Activated effector memory CD4-positive, alpha-beta T cell treated with anti-CD3 and anti-CD28 coated beads, Interleukin-2, amount 50 U/mL, for 16 hours (primary cell): ENCODE data around the gene IMPA2.
"Not testable (repeated sequence)": the region's sequence is repeated elsewhere in the genome, so short reads cannot be mapped to it uniquely, and the experiment has no call there.

Source experiments
- DNase-seq: peaks from one replicate; pipeline ENCODE4 v3.0.0-alpha.2; 2020

Gene IMPA2

DNA sequence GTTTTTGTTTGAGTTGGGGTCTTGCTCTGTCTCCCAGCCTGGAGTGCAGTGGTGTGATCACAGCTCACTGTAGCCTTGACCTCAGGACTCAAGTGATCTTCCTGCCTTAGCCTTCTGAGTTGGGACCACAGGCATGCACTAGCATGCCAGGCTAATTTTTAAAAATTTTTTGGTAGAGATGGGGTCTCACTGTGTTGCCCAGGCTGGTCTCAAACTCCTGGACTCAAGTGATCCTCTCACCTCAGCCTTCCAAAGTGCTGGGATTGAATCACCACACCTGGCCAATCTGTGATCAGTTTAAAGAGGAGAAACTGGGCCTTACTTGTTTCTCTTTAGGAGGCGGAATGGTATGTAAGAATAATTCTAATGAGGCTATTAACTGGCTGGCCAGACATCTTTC, 49.9 kb downstream of the IMPA2 start:
- DNase-seq: no peak

DNA sequence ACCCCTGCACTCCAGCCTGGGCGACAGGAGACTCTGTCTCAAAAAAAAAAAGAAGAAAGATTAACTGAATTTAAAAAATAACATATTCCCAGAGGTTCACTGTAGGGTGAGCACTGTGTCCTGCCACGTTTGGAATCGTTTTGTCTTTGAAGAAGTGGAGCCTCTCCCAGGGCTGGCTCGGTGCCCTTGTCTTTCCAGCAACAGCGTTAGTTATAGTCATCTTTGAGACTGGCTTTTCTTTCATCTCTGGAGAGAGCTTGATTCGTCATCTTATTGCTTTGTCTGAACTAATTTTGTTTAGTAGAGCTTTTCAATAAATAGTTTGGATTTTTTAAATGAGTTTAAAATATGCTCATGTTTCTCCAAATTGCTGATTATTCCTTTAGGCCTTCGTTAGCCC, 50.5 kb downstream of the IMPA2 start:
- DNase-seq: no peak

DNA sequence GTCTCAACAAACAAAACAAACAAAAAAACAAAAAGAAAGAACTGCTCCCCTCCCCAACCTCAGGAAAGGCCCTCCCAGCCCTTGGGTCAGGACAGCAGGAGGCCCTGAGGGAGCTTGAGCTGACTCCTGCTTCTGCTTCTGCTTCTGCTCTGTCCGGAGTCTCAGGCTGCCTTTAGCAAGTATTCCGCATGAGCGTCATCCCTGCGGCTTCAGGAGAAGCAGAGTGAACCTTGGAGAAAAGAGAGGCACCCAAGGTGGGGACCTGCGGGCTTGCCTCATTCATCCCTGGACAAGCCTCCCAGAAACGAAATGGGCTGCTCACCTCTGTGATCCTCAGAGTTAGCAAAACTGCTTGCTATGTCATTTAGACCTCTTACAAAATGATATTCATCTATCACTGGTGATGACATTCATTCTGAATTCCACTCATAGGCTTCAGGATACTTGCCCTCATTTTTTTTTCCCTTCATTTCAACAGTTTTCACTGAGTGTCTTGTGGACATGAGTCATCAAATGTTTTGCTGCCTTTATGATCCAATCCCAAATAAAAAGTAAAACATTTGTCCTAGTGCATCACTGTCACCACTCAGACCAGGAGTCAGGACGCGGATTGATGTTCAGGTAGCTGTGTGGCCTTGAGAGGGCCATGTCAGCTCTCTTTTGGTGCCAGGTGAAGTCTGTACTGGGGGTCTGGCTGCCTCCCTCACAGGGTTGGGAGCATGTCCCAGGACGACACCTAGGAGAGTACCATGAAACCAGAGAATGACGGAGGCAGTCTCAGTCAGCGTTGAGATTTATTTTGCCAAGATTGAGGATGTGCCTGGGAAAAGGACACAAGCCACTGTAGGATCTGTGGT, 51.7 kb downstream of the IMPA2 start:
- no peak for DNase-seq

DNA sequence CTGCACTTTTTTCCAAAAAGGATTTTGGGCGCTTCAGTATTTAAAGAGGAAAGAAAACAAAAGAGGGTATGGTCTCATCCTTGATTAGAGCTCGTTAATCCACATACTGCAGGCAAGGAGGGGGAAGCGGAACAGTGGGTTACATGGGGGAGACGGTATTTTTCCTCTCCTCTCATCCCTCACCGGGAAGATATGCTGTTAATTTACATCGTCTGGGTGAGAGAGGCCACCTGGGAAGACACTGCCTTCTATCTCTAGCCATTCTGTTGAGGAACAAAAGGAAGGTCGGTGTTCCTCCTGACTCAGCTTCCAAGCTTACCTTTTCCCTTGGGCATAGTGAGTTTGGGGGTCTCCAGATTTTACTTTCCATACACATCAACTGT, 52.3 kb downstream of the IMPA2 start:
- DNase-seq: no peak

DNA sequence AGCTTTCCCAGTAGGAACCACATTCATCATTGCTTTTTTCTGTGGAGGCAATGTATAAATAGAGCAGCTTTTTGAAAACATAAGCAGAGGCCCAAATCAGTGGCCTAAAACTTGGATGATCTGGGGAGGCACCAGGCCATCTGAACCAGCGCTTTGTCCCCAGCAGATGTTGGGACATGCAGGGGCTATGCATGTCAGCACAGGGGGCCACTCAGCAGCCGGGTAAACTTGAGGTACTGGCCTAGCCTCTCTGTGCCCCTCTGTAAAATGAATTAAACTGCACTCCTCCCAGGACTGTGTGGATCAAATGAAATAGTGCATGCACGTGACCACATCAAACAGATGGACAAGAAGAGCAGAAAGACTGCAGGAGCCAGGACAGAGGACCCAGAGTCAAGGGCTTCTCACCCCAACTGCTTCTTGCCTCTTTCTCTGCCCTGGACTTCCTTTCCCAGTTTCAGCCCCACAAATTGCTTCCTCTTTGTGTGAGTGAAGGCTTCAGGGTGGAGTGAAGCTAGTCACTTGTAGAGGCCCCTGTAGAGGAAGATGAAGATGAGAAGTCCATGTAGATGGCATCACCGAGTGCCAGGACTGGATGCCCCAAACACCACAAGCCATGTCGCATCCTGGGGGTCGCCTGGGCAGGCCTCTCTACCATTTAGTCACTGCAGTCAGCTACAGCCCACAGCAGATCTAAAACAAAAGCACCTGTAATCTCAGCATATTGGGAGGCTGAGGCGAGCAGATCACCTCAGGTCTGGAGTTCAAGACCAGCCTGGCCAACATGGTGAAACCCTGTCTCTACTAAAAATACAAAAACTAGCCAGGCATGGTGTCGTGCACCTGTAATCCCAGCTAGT, 53.2 kb downstream of the IMPA2 start:
- no peak for DNase-seq

DNA sequence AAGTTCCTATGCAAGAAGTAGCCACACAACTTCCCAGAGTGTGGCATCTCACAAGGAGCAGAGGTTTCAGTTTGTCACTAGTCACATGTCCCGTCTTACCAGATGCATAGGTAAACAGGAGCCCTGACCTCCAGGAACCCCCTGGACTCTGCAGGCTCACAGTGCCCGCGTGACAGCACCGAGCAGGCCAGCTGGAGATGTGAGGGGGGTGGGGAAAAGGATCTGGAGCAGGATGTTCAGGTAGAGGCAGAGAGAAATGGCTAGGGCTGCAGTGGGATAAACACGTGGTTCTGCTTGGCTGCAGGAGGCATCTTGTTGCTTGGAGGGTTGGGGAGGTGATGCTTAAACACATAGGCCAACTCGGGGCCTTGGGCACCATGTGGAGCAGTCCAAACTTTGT, 54.2 kb downstream of the IMPA2 start:
- DNase-seq: no peak

DNA sequence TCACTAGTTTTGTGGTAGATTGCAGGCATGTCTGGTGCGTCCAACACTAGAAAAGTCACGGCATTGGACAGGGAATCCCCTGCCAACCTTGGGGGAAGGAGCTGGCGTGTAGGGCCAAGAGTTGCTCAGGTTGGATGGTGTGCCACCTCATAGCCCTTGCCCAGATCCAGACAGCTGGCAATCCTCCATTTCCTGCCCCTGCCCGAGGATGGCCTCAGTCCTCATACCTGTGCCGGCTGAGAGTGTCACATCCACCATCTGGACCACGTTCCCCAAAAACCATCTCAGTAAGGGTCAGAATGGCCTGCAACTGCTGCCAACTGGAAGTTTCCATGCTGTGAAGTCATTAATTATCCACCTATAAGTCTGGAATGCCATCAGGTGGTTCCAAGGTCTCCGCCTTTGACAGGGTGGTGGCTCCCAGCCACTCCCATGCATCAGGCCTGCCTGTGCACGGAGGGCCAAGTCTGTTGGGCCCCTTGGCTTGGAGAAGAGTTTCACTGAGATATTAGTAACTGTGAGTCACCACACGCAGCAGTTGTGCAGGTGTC, 55.0 kb downstream of the IMPA2 start:
- DNase-seq: no peak

DNA sequence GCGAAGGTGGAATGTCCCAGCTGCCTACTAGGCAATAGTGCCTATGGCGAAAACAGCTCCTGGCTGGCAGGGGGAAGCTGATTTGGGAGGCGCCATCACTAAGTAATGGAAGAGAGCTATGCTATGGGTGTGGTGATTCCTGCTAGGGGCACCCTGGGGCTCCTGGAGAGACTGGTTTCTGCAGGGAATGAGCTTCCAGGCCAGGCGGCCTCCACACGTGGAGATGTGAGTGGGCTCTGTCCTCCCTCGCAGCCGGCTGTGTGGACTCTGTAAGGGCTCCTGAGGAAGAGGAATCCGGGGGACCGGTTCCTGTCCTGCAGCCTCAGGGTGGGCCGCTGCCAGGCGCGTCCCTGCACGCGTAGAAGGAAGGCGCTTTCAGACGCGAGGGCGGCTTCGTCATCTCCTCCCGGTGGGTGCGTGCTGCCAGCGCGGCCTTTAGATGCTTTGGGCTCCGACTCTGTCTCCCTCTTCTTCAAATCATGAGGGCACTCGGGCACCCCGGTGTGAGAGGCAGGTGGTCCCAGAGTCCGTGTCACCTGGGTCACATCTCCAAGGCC, 56.9 kb downstream of the IMPA2 start:
- peak; percentile 68 for DNase-seq

DNA sequence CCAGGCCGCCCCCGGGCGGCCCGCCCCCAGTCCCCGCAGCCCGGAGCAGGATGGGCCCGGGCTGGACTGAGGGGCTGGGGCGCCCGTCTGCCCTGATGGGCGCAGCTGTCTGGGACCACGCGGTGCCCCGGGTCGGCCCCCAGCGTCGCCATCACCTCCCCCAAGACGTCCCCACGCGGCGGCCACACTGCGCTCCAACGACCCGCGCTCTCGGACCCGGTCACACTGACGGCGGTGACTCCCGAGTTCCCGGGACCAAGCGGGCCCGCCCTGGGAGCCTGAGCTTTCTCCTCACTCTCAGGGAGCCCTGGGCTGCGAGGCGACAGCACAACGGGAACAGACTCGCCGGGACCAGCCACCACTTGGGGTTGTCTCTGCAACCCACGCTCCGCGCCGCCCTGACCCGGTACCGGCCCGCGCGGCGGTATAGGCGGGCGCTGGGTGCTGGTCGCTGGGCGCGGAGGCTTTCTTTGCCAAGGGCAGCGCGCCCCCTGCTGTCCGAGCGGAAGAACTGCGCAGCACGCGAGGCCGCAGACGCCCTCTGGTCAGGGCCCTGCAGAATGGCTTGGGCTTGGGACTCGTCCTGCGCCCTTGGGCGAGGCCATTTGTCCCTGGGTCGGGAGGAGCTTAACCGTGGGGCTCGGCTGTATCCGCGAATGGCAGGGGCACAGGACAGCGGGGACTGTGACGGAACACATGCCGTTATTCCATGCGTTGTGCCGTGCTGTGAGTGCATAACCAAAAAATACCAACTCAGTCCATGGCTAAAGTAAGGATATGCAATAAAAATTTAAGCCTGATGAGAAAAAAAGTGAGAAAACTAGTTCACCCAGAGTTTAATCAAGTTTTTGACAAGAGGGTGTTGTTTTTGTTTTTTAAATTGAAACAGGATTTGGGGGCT, 57.6 kb downstream of the IMPA2 start:
- peak; percentile 92 for DNase-seq

DNA sequence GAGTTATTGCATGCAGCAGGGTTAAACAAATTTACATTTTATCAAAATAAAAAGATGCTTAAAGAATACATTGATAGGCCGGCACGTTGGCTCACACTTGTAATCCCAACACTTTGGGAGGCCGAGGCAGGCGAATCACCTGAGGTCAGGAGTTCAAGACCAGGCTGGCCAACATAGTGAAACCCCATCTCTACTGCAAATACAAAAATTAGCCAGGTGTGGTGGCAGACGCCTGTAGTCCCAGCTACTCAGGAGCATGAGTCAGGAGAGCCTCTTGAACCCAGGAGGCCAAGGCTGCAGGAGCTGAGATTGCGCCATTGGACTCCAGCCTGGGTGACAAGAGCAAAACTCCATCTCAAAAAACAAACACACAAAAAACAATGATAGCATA, 58.2 kb downstream of the IMPA2 start:
- DNase-seq: not testable (repeated sequence)

DNA sequence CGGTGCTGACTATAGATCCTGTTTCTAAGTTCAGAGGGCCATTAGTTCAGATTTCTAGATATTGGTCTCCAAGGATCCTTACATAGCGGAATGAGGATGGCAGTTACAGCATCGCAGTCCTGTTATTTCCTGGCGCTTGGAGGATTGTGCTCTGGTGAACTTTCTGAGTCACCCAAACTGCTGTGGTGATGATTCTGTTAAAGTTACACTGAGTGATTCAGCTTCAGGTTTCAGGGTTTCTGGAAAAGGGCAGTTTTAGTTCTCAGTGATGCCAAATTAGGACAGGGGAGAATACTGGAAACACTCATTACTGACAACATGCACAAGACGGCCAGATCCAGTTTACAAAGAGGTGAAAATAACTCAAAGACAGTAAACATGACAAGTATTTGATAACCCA, 60.3 kb downstream of the IMPA2 start:
- DNase-seq: no peak

DNA sequence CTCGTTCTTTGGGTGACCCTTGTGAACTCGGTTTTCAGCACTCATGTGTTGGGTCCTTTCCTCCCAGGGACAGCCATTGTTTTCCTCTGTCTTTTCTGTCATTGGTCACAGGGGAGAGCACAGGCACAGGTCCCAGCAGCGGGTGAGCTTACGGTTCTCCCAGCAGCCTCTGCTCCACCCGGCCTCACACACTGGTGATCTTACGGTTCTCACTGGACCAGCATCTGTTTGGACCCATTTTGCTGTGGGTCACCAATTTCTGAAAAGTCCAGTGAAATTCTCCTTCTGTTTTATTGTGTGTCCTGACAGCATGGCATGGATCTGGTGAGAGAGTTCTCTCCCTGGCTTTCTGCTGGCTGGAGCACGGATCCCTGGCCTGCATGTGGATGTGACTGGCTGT, 62.5 kb downstream of the IMPA2 start:
- DNase-seq: no peak

DNA sequence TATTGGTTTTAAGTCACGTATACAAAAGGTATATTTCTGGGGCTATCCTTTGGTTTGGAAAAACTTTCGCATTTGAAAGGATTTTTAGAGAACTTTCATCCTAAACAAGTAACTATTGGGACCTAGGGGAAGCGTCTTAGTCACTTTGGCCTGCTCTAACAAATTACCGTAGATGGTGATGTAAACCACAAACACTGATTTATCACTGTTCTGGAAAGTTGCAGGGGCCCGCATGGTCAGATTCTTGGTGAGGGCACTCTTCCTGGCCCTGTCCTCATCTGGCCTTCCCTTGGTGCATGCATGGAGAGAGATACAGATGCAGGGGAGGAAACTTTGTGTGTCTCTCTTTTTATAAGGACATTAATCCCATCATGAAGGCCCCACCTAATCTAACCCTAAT, 63.3 kb downstream of the IMPA2 start:
- DNase-seq: no peak

DNA sequence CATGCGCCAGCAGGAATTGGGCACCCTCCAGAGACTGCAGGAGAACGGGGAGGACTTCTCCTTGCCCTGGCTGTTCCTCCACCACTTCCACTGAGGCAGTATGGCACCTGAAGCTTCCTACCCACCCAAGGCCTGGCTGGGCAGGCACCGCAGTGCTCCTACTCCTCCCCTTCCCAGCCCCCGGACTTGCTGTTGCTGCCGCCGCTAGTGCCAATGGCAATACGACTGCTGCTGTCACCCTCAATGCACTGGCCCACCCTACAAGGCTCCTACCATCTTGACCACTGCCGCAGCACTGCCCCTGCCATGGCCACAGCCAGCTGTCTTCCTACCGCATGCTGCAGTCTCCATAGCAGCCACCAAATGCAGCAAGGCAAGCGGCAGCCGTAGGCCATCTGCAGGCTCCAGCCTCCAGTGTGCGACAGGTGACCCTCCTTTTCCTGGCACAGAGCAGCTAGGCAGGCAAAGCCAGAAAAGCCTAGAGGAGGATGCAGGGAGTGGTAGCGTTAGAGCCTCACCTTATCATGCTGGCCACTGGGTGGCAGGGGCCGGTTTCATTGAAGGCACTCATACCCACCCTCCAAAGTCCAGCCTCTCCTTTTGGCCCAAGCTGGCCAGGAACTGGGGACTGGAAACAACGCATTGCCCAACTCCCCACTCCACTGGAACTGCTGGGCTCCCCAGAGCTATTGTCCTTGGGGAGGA, 64.9 kb downstream of the IMPA2 start:
- no peak for DNase-seq

DNA sequence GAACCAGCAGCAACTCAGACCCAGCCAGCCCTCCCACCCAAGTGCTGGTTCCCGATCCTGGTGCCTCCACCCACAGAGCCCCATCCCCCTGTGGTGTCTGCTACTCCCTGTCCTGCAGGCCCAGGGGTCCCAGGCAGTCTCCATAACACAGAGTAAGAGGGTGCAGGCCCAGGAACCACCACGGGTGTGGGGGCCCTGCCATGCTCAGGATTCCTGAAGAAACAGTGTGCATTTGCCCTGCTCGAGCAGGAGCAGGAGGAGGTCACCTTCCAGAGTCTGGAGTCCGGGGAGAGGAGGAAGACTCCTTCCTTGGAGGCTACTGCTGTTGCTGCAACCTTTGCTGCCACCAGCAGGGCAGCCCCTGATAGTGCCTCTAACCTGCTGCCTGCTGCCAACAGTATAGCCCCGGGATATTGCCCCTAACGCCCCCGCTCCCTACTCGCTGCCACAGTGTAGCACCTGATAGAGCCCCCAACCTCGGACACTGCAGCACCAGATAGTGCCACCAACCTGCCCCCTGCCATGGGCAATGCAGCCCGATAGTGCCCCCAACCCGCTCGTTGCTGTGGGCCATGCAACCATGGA, 65.5 kb downstream of the IMPA2 start:
- no peak for DNase-seq

DNA sequence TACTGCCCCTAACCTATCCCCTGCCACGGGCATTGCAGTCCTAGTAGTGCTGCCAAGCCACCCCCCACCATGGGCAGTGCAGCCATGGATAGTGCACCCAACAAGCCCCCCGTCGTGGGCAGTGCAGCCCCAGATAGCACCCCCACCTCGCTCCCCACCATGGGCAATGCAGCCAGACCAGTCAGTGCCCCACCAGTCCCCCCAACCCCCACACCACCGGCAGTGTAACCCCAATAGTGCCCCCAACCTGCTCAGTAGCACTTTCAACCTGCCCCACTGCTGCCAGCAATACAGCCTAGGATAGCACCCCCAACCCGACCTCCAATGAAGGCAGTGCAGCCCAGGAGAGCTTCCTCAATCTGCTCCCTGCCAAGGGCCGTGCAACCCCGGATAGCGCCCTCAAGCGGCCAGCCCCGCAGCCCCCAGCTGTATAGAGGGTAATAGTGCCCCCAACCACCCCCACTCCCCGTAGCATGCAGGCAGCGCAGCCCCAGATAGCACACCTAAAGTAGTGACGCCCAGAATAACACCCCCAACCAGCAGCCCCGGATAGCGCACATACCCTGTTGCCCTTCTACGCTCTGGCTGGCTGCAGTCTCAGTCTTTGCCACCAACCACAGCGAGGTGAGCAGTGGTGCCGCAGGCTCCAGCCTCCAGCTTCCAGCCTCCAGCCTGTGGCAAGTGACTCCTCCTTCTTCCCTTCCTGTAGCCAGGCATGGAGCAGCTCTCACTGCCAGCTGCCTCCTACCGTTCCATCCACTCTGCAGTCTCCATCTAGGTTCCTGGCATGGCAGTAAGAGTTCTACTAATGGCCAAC, 66.9 kb downstream of the IMPA2 start:
- no peak for DNase-seq

DNA sequence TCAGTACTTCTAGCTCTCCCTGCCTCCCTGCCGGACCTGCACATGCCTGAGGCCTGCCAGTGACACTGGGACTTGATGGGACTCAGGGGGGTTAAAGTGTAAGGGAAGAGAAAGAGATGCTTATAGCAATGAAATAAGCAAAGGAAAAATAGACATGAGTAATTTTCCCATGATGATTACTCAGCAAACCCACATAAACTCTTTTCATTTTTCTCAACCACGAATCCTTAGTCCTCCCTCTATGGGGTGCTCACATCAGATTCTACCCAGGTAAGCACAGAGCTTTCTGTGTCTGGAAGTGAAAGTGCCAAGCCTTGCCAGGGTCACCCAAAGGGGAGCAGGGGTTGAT, 67.5 kb downstream of the IMPA2 start:
- no peak for DNase-seq

DNA sequence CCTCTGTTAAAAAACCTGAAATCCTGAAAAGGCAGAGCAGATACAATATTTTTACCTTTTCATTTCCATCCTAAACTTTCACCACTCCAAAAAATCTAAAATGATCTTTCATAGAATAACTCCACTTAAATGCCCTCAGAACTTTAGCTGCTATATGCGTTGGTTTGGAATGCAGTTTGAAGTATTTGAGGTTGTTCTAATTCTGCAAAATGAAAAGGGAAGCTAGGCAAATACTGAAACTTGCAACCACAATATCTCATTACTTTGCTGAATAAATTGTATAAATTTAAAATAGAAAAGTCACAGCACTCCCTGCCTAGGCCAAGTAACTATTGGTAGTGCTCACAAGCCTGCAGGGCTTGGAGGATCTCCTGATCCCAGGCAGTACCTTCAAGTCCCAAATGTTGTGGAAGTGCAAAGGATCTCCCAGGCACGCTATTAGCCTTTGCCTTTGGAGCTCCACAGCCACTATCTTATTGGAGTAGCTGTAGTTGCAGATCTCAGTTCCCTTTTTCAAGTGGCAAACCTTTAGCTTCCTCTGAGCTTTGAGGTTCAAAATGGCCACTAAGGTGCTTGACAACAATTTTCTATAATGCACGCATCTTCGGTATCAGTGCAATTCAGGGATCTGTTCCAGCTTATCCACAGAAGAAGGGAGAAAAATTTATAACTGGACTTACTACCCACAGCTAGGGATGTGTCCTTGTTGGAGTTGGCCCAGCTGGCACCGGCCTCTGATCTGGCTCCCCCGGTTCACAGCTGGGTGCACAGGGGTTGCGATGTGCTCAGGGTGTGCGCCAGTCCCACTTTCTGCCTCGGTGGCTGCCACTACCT, 68.9 kb downstream of the IMPA2 start:
- no peak for DNase-seq

DNA sequence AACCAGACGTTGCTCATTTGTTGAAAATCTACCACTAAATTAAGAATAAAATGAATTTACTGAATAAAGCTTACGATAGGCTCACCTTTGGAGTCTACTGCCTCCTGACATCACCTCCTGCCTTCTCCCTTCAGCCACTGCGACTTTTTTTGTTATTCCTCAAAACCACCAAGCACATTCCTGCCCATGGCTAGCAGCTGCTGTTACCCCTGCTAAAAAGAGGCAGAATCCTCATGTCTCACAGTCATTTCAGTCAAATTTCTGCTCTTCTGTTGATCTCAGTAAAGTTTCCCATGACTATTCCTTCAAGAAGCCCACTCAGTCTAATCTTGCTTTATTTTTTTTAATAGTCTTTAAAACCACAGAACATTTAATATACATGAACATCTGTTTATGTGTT, 71.6 kb downstream of the IMPA2 start:
- no peak for DNase-seq

DNA sequence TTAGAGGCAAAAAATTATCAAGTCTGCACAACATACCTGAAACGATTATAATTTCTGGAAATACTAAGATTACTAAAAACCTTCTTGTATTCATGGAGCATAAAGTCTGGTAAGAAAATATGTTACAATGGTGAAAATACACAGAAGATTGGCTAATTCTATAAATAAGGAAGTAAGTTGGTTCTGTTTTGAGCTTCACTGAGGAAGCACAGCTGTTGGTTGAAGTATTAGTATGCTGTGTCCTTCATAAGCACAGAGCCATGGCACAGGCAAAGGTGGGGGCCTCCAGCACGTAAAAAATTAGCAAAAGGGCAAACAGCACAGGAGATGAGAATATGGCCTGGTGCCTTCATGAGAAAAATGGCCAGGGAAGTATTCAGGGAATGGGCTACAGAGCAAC, 72.0 kb downstream of the IMPA2 start:
- DNase-seq: no peak
